HG02588 (cell line): ENCODE measurements around the gene CD300LF.

ENCODE experiments used
- ATAC-seq: cut with Tn5 transposase; IDR thresholded peaks from one replicate; pipeline ENCODE4 v1.9.1; 2021; ENCODE audit warnings: mild to moderate bottlenecking, moderate library complexity; ENCODE audit not compliant: unreplicated experiment

The CD300LF gene

DNA sequence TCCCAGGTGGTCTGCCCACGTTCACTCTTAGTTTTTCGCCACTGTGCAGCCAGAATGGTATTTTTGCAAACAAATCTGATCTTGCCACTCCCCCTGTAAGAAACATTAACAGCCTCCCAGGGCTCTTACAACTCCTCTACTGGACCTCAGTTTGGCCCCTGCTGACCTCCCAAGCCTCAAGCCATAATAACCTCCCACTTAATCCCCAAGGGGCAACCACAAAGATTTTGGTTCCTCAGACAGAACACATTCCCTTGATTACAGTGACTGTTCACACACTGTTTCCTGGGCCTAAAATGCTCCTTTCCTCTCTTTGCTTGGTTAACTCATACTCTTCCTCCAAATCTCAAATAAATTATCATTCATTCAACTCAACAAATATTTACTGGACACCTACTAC, 67.7 kb downstream of the CD300LF start:
- no peak for ATAC-seq

DNA sequence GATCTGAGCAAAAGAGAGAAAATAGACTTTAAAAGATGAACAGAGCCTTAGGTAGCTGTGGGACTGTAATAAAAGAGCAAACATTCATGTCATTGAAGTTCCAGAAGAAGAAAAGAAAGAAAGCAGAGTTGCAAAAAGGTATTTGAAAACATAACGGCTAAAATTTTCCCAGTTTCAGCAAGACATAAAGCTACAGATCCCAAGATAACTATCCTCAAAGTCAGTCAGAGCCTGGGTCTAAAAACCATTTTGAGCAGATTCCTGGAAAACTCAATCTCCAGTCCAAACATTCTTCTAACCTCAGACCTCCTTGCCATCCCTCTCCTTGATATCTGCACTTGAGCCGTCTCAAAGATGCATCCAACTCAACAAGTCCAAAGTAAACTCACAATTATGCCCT, 68.3 kb downstream of the CD300LF start:
- ATAC-seq = no peak
